IPS-NIHi7 (cell line): ENCODE measurements around the gene WIPF2.

Experiments
- DNase-seq: peaks from one replicate; pipeline ENCODE4 v3.0.0; 2012; ENCODE audit warnings: mixed read lengths; ENCODE audit errors: extremely low spot score

WIPF2 gene

DNA sequence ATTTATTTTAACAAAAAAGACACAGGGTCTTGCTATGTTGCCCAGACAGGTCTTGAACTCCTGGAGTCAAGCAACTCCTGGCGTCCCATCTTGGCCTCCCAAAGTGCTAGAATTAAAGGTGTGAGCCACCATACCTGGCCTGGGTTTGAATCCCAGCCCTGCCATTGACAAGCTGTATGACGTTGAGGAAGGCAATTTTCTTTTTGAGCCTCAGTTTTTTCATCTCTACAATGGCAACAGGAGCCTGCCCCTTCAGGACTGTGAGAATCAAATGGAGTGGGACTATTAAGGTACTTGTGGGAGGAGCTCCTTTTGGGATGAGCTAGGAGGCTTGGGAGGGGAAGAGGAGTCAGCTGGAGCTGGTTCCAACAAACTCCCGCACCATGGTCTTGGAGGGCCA lies 96.1 kb downstream of the WIPF2 start:
- no peak for DNase-seq

DNA sequence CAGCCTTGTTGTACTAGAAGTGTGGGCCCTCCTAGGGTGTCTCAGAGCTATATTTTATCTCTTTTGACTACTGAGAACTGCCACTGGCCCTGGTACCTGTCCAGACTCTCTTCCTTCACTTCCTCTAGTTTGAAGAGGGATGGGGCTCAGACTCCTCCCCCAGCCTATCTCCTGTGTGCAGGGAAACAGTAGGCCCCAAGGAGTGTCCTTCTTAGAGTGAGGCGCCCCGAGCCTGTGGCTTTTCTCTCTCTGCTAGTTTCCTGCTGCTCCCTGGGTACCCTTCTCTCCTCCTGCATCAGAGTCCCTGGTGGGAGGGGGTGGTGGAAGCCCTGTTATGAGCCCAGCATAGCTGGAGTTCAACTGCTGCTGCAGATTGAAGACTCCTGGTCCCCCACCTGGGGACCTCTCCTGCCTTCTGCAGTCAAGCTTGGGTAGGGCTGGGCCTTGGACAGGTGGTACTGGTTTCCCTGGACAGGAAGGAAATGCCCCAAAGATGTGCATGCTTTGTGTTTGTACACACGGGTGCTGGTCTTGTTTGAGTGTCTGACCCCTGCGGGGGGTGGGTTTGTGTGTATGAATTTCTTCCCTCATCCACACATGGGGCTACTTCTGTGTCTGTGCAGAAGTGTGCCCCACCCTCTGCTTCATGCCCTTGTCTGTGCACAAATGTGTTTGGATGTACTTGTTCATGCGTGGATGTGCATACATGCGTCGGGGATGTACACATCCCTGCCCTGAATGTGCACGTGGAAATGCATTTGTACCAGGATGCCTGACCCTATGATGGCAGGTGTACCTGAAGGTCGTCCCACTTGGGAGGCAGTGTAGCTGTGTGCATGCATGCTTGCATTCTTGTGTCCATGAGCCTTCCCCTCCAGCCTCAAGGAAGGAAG lies 96.8 kb downstream of the WIPF2 start:
- no peak for DNase-seq

DNA sequence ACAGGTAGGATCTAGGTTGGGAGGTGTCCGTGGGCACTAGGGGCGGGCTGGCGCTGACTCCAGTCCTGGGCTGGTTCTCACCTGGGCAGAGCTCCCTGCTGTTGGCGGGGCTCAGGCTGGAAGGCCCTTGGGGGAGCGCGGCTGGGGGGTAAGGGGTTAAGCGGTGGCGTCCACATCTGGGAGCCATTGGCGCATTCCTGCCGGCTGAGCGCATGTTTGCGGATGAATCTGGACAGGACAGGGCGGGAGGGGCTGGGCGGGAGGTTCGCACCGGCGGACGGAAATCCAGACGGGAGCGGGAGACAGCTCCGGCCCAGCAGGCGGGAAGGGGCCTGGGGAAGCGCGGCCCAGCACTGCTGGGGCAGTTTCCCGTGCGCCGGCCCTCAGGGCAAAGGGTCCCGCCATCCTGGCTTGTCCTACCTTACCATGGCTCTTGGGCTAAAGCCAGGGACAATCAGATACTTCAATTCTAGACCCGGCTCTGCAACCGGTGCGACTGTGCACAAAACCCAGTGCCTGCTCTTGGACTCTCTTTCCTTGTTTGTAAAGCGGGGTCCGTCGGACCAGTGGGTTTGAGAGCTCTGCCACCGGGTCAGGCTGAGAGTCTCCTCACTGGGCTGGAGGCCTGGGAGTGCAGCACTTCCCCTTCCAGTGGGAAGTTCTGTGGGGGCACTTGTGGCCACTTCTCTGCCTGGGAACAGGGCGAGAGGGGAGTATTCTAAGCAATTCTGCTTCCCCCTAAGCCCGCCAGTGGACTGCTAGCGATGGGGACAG lies 97.7 kb downstream of the WIPF2 start:
- DNase-seq: peak; percentile 68

DNA sequence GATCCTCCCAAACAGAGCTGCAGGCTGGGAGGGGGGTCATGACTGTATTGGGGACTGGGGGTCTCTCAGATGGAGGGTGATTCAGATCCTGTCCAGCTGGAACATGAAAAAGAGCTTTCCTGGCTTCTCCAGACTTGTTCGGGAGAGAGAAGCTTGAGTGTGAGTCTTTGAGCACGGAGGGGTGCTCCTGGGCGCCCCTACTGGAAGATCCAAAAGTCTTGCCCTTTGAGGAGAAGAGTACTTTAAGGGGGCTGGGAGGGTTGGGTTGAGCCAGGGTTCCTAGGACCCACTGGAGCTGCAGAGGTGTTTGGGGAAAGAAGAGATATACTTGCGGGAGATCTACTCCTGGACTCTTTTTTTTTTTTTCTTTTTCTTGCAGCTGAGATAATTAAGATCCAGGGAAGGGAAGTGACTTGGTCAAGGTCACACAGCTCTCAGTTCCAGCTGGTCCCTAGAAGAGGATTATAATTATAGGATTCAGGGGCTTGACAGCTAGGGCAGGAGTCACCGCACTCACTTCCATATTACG lies 98.3 kb downstream of the WIPF2 start:
- DNase-seq: peak; percentile 67

DNA sequence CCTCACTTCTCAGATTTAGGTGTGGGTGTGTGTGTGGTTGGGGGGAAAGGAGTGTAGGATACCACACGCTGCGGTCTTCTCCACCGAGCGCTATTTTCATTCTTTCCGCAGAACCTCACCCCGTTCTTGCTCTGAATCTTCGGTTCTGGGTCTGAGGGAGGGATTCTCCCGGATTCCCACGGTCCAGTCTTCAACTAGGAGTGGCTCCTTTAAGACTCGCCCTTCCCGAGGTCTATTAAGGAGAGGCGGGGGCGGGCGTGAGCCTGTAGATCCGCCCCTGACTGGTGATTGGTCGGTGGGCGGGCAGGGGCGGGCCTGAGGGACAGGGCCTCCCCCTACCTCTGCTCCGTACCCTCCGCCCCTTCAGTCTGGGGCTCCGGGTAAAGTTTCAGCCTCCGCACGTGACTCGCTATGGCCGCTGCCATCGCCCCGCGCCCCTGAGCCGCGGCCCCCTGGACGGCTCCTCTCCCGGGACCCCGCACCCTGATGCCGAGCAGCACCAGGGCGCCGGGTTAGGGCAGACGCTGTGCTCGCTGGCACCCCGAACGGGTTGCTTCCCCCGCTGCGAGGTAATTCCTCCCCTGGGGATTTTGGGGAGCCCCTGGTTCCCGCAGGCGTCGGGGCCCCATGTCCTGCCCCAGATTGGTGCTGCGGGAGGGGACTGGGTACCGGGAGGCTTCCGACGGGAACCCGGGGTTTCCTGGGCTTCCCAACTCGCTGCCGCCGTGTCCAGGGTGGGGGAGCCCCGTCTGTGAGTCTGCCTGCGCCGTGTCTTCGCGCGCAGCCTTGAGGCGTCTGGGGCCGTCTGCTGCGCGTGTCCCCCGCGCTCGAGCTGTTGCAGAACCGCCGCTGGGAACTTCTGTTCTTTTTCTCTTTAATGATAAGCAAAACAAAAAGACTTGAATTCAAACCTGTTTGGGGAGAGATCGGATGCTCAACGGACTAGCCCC lies 99.1 kb downstream of the WIPF2 start:
- DNase-seq: peak; percentile 100

DNA sequence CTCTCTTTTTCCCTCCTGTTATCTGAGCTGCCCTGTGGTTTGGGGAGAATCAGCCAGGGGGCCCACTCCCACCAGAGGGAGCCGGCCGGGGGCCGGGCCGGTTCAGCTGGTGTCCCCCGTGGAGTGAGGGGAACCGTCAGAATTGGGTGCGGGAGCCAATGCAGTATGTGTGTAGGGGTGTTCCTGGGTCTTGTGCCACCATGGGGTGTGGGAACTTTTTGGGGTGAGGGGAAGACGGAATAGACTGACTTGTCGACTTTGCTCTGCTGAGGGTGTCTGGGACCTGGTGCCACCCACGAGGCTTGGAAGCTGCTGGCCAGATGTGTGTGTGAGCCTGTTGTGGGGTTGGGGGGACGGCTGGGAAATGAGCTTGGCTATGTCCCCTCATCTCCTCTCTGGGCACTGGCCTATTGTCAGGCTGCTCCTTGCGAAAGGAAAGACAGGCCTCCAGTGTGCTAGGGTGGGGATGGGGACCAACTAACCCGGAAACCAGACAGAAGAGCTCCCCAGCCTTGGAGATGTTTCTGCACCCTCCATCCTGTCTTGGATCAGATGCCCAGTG lies 99.8 kb downstream of the WIPF2 start:
- no peak for DNase-seq

DNA sequence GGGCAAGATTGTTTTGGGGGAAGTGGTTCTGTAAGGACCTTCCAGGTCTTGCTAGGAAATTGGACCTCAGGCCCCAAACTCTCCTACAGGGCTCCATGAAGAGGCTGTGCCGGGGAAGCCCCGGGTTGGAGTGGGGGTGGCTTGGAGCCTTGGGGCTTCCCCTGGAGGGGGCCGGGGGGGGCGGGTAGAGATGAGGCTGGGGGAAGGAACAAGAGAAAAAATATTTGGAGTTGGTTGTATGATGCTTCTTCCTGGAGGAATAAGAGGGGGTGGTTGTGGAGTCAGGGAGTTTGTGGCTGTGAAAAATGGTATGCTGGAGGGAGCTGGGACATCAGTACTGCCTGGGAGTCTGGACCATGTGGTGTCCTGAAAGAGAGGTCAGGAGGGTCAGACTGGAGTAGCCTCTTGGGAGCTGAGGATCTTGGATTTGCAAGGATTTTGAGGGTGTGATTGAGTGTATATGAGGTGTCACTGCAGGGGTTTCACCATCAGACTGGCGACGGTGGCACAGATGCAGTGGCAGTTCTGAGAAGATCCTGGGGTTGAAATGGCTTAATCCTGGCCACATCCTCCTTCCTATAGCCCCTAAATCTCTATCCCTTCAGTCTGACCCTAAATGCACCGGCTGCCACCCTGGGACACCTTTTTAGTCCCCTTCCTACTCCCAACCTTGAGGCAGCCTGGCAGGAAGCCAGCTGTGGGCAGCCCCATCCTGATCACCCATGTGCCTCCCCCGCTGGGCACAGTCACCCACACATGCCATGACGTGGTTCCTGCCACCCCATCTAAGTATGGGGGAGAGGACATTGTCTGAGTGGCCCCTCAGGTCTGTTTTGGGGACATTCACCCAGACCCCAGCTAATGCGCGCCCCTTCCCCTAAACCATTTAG lies 100.8 kb downstream of the WIPF2 start:
- DNase-seq: no peak

DNA sequence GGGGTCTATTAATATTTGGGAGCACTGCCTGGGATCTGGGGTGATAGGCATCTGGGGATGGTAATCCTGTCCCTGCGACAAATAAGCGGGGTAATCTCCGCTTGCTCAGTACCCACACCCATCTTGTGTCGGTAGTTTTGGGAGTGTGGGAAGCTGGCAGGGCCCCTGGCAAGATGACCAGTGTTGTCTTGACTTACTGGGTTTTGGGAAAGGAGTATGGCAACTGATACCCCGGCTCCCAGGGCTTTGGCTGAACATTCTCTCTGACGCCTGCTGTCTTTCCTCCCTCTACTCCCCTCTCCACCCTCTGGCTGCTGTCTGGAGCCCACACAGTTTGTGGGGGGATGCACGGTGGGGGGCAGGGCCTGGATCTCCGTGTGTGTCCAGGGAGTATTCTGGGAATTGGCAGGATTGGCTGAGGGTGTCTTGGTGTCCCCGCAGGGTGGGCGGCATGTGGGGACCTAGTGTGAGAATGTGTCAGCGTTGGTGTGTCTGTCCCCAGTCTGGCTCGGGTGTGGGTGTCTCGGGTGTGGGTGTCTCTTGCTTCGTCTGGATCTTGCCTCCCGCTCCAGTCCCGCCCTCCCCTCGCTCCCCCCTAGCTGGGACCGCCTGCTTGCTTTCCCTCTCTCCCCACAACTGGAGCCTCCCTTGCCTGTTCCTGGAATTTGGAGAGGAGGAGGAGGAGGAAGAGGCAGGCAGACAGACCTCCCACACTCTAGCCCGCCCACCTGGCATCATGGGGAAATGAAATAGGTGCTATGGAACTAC lies 101.8 kb downstream of the WIPF2 start:
- no peak for DNase-seq

DNA sequence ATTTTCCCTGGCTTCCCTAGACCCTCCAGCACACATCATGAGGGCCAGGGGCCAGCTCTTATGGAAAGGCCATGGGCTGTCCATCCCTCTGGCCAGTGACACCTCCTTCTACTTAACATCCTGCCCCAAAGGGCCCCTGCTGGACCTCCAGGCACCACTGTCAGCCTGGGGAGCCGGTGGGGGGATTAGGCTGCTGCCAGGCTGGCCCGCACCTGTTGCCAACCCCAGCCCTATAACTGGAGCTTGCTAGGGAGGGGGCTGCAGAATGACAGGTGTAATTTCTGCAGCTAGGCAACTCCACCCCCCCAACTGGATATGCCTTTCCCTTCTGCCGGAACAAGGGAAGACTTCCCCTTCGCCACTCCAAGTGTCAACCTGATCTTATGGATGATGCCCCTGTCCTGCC lies 102.4 kb downstream of the WIPF2 start:
- DNase-seq: no peak

DNA sequence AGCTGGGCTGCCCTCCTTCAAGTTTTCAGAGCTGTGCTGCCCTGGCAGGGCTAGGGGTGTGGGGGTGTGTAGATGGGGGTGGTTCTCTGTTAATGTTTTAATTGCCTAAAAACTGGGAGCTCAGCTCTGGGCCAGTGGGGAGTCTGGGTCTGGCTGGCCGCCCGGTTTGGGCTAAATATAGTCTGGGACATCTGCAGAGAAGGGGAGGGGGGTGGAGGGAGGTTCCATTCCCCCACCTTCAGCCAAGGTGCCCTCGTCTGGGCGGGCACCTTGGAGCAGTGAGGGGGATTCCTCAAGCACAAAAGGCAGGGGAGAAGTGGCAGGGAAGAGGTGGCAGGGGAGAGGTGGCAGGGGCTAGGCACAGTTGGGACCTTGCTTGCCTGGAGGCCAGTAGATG lies 102.9 kb downstream of the WIPF2 start:
- DNase-seq: no peak

DNA sequence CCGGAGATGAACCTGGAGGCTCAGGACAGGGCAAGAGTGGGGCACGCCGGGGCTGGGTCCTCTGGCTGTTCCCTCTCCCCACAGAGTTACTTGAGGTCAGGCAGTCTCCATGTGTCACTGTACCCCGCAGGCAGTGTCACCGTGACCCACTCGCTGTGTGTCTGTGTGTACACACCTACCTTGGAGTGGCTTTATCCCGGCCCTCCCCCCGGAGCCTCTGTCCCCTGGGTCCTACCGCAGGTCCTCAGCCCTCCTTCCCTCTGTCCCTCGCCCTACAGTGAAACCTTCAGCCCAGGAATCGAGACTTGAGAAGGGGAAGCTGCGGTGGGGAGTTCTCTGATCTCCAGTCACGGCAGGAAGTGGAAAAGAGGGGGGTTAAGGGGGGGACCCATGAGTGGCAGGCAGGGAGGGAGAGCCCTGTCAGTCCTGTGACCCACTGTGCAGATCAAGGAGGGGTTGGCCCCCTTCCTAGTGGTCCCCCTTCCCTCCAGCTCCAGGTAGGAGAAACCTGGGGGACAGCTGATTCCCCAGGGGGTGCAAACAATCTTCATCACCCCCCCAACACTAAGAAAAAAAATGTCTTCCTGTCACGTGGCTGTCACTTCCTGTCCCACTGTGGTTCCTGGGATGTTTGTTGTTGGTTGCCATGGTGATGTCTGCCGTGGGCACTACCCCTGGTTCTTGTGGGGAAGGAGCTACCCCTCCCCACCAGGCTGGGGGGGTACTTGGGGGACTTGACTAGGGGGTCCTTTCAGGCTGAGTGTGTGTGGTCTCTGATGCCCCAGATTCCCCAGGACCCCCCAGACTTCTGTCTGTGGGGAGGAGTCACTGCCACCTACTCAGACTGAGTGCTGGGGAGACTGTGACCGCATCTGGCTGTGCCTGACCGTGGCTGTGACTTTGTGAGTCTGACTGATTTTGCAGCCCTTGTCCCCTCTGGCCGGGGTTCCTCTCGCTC lies 103.5 kb downstream of the WIPF2 start:
- DNase-seq: no peak

DNA sequence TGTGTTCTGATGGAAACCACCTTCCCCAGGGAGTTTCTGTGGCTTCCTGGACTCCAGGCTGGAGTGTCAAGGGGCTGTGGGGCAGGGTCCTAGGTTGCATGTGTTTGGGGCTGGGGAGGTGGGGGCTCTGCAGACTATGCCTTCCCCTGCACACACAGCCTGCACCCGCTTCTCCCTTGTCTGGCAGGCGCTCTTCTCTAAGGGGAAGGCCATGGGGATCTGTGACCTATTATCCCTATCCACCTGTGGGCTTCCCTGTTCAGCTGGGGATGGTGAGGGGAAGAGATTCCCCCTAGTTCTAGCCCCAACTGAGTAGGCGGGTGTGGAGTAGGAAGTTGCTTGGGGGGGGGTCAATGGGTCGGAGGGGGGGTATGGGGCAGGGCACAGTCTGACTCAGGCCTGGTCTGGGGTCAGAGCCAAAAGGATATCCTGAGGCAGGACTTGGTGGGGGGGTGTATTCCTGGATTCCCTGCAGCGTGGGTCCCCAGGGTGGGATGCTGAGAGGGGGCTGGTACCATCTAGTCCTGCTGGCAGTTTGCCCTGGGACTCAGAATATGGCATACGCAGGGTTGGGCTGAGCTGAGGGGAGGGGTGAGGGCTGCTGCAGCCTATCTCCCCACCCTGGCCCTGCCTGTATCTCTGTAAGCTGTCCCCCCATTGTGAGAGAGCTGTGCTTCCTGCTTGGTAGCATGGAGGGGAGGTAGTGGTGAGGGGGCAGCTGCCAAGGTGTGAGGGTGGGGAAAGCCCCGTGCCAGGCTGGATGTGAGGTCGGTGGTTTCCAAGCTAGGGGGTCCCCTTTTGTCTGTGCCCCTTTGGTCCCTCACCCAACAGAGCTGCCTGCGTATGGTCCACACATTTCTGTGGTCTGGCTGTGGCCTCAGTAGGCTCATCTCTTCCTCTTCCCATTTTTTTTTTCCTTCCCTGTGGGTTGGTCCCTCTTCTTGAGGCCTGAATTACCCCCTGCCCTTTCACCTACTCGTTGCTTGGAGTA lies 104.6 kb downstream of the WIPF2 start:
- DNase-seq: no peak

DNA sequence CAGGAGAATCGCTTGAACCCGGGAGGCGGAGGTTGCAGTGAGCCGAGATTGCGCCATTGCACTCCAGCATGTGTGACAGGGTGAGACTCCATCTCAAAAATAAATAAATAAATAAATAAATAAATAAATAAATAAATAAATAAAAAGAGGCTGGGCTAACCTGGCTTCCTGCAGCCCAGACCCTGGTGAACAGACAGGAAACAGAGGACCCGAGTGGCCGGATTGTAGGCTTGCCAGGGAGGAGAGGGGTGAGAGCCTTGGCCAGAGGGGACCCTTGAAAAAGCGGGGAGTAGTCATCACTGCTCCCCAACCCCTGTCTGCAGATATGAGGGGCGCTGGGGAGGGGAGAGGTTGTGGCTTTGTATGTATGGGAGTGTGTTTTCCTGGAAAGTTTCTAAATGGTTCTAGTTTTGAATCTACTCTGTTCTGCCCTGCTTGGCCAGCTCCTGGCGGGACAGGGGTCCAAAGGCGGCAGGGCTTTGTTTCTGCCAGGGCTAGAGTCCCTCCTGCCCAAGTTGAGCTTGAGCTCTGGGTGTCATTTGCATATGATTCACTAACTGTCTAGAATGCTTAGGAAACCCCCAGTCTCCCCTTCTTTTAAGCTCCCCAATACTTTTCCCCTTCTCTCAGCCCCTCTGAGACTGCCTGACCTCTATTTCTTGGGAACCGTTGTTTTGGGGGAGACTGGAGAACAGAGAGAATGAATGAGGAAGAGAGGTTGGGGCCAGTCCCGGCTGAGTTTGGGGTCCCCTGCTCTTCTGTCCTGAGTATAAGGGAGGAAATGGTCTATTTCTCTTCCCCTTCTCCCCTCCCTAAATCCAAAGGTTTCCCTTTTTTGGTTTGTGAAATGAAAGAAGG lies 106.3 kb downstream of the WIPF2 start:
- no peak for DNase-seq

DNA sequence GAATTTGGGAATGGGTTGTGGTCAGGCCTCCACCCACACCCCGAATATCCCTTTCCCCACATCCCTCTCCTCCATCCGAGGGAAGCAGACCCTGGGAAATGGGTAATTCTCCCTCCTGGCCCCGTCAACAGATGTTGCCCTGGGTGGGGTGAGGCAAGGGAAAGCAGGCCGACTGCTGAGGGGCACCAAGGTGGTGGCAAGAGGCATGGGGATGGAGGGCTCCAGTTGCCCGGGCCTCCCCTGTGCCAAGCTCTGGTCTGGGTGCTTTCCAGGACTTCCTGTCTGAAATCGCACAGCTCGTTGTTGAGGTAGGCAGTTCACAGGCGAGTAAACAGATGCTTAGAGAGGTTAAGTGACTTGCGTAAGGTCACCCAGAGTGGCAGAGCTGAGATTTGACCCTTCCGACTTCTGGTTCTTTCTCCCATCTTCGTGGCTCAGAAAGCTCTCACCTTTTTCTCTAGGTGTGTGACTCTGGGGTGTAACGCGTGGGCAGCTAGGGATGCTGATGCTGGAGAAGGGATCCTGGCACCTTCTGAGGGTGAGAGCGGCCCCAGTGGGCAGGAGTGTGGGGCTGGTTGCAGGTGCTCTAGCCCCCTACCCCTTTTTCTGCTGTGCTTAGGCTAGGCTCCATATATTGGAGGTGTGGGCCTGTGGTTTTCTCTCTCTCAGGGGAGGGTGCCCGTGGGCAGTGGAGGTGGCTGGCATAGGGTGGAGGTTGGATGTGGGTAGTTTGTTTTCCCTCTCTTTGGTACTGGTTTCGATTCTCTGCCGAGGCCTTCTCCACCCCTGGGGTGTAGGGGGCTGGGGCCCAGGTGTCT lies 107.1 kb downstream of the WIPF2 start:
- no peak for DNase-seq

DNA sequence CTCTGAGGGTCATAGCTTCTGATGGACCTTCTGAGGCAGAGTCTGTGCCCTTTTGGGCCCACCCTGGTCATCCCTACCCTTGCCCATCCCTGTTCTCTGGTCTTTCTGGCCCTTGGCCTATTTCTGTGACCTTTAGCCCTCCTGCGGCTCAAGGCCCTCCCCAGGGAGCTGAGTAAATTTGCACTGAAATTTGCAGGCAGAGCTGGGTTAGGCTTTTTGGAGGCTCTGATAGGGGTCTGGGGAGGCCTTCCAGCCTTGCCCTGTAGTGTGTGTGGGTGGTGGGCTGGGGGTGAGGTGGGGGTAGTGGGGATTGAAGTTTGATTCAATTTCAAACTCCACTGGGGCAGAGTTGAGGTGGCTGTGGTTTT lies 107.7 kb downstream of the WIPF2 start:
- DNase-seq: no peak
